CD14-positive monocyte (primary cell): ENCODE measurements around the gene CPN2. TPM values are rescaled to one million over a fixed set of nuclear protein-coding genes. Genes with fewer than 3 reads are reported as not detected.

ENCODE experiments used
- DNase-seq, 3 donors: peaks; one replicate each; pipeline ENCODE4 v3.0.0-alpha.2; 2011 to 2022
- H2AFZ ChIP-seq: 2 replicates; pipeline ENCODE4 v1.6.0; 2012; ENCODE audit warnings: mild to moderate bottlenecking, low read depth, low read length, inconsistent platforms; ENCODE audit not compliant: insufficient read depth, poor library complexity, severe bottlenecking
- H3K27ac ChIP-seq, 2 donors: 1 replicate in 1 of 2; 2 replicates in 1 of 2; pipeline ENCODE4 v1.5.1; 2012 to 2013; ENCODE audit warnings: low read length in 2 of 2, control low read depth in 1 of 2, inconsistent platforms in 1 of 2, low read depth in 1 of 2, mild to moderate bottlenecking in 1 of 2
- H3K27me3 ChIP-seq, 2 donors: one replicate each; pipeline versions ENCODE4 v1.6.0 to v1.6.1; 2011 to 2013; ENCODE audit warnings: low read length in 2 of 2; ENCODE audit not compliant: control insufficient read depth in 2 of 2, insufficient read depth in 2 of 2
- H3K36me3 ChIP-seq, 2 donors: replicated peaks in 1 of 2; 1 replicate in 1 of 2; 2 replicates in 1 of 2; pipeline versions ENCODE4 v1.5.1 to v1.6.1; 2012 to 2013; ENCODE audit warnings: low read length in 2 of 2, control low read depth in 1 of 2, inconsistent platforms in 1 of 2, mild to moderate bottlenecking in 1 of 2; ENCODE audit not compliant: insufficient read depth in 2 of 2, control insufficient read depth in 1 of 2
- H3K4me1 ChIP-seq, 2 donors: 1 replicate in 1 of 2; 2 replicates in 1 of 2; pipeline versions ENCODE4 v1.5.1 to v1.6.1; 2012 to 2013; ENCODE audit warnings: low read length in 2 of 2, control low read depth in 1 of 2, inconsistent platforms in 1 of 2, mild to moderate bottlenecking in 1 of 2, moderate library complexity in 1 of 2; ENCODE audit not compliant: insufficient read depth in 2 of 2, control insufficient read depth in 1 of 2
- H3K4me2 ChIP-seq: replicated peaks from 2 replicates; pipeline ENCODE3; 2012; ENCODE audit warnings: low read length, moderate library complexity, mild to moderate bottlenecking; ENCODE audit not compliant: poor library complexity, severe bottlenecking; ENCODE audit errors: extremely low read depth
- H3K4me3 ChIP-seq, 3 experiments: fragments of 200-600 bp in 1 of 3; sonication (generic) in 1 of 3; replicated peaks in 1 of 3; 1 replicate in 2 of 3; 2 replicates in 1 of 3; pipeline ENCODE4 v1.5.1; 2011 to 2013; ENCODE audit warnings: low read length in 3 of 3, mild to moderate bottlenecking in 3 of 3, control low read depth in 2 of 3, low read depth in 2 of 3, inconsistent platforms in 1 of 3, moderate library complexity in 1 of 3
- H3K79me2 ChIP-seq: 2 replicates; pipeline ENCODE4 v1.6.0; 2012; ENCODE audit warnings: mild to moderate bottlenecking, control low read depth, inconsistent platforms, low read length, moderate library complexity; ENCODE audit not compliant: insufficient read depth
- H3K9ac ChIP-seq: 2 replicates; pipeline ENCODE4 v1.6.0; 2017; ENCODE audit warnings: low read length, mild to moderate bottlenecking; ENCODE audit not compliant: insufficient read depth, poor library complexity, severe bottlenecking
- H3K9me3 ChIP-seq, 2 donors: replicated peaks in 1 of 2; 1 replicate in 1 of 2; 2 replicates in 1 of 2; pipeline versions ENCODE4 v1.5.1 to v1.6.1; 2012 to 2013; ENCODE audit warnings: low read length in 2 of 2, control low read depth in 1 of 2; ENCODE audit not compliant: control insufficient read depth in 1 of 2, insufficient read depth in 1 of 2
- H4K20me1 ChIP-seq: 2 replicates; pipeline ENCODE4 v1.6.0; 2012; ENCODE audit warnings: mild to moderate bottlenecking, low read length, control low read depth, moderate library complexity; ENCODE audit not compliant: insufficient read depth
- H3K27ac Mint-ChIP-seq, 7 donors: one replicate each; pipeline ENCODE4 v1.8.0; 2020; ENCODE audit warnings: mild to moderate bottlenecking in 7 of 7, mixed read lengths in 7 of 7, moderate library complexity in 6 of 7, inconsistent platforms in 2 of 7
- H3K27me3 Mint-ChIP-seq, 3 donors: one replicate each; pipeline ENCODE4 v1.8.0; 2021 to 2022; ENCODE audit warnings: low read depth in 3 of 3, mild to moderate bottlenecking in 3 of 3, mixed read lengths in 3 of 3, moderate library complexity in 3 of 3, inconsistent platforms in 1 of 3
- H3K36me3 Mint-ChIP-seq, 2 donors: one replicate each; pipeline ENCODE4 v1.8.0; 2020; ENCODE audit warnings: mixed read lengths in 2 of 2, inconsistent platforms in 1 of 2, mild to moderate bottlenecking in 1 of 2
- H3K4me1 Mint-ChIP-seq: one replicate; pipeline ENCODE4 v1.8.0; 2020; ENCODE audit warnings: mild to moderate bottlenecking, mixed read lengths
- H3K4me3 Mint-ChIP-seq, 2 donors: one replicate each; pipeline ENCODE4 v1.8.0; 2020; ENCODE audit warnings: mild to moderate bottlenecking in 2 of 2, mixed read lengths in 2 of 2, moderate library complexity in 1 of 2
- H3K9me3 Mint-ChIP-seq, 7 donors: one replicate each; pipeline ENCODE4 v1.8.0; 2020 to 2022; ENCODE audit warnings: mixed read lengths in 7 of 7, mild to moderate bottlenecking in 6 of 7, moderate library complexity in 6 of 7, inconsistent platforms in 2 of 7
- WGBS: methylation state at CpG from one replicate; pipeline ENCODE4 v1.1.5; 2013; ENCODE audit warnings: missing lambda C conversion rate; ENCODE audit not compliant: insufficient coverage; 5-methylcytosine and 5-hydroxymethylcytosine counted together
- intact Hi-C, 2 donors: fragments of 100-400 bp; cut with micrococcal nuclease; formaldehyde crosslinking; loops; one replicate each; pipeline versions ENCODE4 v1.15.0 to v1.15.1; 2023
- polyA plus RNA-seq, 3 donors: library from polyadenylated mRNA; depleted of rRNA in 1 of 3; unstranded in 2 of 3; stranded (reverse) in 1 of 3; fragments of 300-500 nt in 2 of 3; fragments of >200 nt in 1 of 3; fragmentation: Illumina TruSeq in 2 of 3; gene quantifications; 1 replicate in 2 of 3; 2 replicates in 1 of 3; pipeline ENCODE4 v1.2.3, GENCODE V29; 2012 to 2021
- TF ChIP-seq, protein P1 (sequence below): fragments of 200-600 bp; IDR thresholded peaks from one replicate; pipeline ENCODE4 v1.8.0; 2022; ENCODE audit warnings: antibody characterized with exemption, mild to moderate bottlenecking

The CPN2 gene
- polyA plus RNA-seq, 3 donors = not detected

GRCh38 chr3:194292331-194292730 lies 58.8 kb downstream of the CPN2 start:
- TF ChIP-seq, protein P1, sequence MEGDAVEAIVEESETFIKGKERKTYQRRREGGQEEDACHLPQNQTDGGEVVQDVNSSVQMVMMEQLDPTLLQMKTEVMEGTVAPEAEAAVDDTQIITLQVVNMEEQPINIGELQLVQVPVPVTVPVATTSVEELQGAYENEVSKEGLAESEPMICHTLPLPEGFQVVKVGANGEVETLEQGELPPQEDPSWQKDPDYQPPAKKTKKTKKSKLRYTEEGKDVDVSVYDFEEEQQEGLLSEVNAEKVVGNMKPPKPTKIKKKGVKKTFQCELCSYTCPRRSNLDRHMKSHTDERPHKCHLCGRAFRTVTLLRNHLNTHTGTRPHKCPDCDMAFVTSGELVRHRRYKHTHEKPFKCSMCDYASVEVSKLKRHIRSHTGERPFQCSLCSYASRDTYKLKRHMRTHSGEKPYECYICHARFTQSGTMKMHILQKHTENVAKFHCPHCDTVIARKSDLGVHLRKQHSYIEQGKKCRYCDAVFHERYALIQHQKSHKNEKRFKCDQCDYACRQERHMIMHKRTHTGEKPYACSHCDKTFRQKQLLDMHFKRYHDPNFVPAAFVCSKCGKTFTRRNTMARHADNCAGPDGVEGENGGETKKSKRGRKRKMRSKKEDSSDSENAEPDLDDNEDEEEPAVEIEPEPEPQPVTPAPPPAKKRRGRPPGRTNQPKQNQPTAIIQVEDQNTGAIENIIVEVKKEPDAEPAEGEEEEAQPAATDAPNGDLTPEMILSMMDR = no peak
- Histone ChIP-seq H3K4me3 (no peak overlapping the region), H3K27me3 (peaks cover 0 to 10% of the 10 kb centered on the region in 2 donors), H3K36me3 (no peaks in the 10 kb centered on the region), H3K79me2 (no peaks in the 10 kb centered on the region), H3K9ac (no peak overlapping the region), H3K9me3 (no peaks in the 10 kb centered on the region), H3K4me1 (no peaks in the 10 kb centered on the region), H3K4me2 (no peak overlapping the region), H2AFZ (no peak overlapping the region), H4K20me1 (no peaks in the 10 kb centered on the region), H3K27ac (no peak overlapping the region)
- DNase-seq = no peak
- no peaks in the 10 kb centered on the region for H3K36me3 Mint-ChIP-seq
- H3K27me3 Mint-ChIP-seq = peaks cover 17 to 33% (median 22%) of the 10 kb centered on the region in 3 donors
- intact Hi-C loops = no loop called here
- no peaks in the 10 kb centered on the region for H3K9me3 Mint-ChIP-seq
- 97% methylated on average over 3 of the region's 3 CpGs for WGBS
- no peak overlapping the region for H3K27ac Mint-ChIP-seq
- H3K4me3 Mint-ChIP-seq = no peak overlapping the region
- no peaks in the 10 kb centered on the region for H3K4me1 Mint-ChIP-seq

Other genes with a start within 250 kb of the CPN2 start
- 10 to 100 TPM in 1 of 3 donors, under 1 TPM in 2; 0.17 to 66.6 (median 0.26) TPM for gene HES1, start 215.2 kb downstream of the CPN2 start, polyA plus RNA-seq
- gene LRRC15, start 18.4 kb upstream of the CPN2 start, polyA plus RNA-seq = not detected
- under 1 TPM in 1 of 3 donors, not detected in 2; 0.12 TPM for gene GP5, start 47.9 kb upstream of the CPN2 start, polyA plus RNA-seq
- gene ATP13A3, start 135.7 kb upstream of the CPN2 start, polyA plus RNA-seq = 10 to 100 TPM in 1 of 3 donors, 1 to 10 TPM in 2; 4.7 to 19.5 (median 5.2) TPM